Subcutaneous adipose tissue (tissue), 4 donors: ENCODE results near the gene ESF1. TPM values are rescaled to one million over a fixed set of nuclear protein-coding genes. Genes with fewer than 3 reads are reported as not detected.

Source experiments
- total RNA-seq, 4 donors: library from RNA; depleted of rRNA; stranded (reverse); fragments of >200 nt; gene quantifications; one replicate each; pipeline ENCODE4 v1.1.0, GENCODE V29; 2016
- TF ChIP-seq, protein P1 (sequence below): fragments of 450-650 bp; IDR thresholded peaks from one replicate; pipeline ENCODE4 v1.5.1; 2016; ENCODE audit warnings: low read depth, mild to moderate bottlenecking, control low read depth, antibody characterized with exemption, moderate library complexity

ESF1 gene
- total RNA-seq, 4 donors from 2014 or later: 13.0 to 26.7 (median 16.6) TPM

DNA sequence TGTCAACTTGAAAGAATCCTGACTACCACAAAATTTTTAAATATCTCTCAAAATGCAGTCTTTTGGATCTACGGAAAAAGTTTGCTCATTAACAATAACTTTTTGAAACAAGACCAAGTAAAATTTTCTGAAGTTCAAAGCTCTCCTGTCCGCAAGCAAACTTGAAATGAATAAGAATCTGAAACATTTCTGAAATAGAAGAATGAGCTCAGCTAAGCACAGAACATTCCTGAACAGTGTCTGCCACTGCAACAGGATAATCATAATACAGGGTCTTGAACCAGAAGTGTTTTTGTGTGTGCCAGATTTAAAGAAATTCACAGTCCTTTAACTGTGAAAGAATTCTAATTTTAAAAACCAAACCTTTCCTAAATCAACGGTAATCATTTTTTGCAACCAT lies 96.9 kb downstream of the ESF1 start:
- TF ChIP-seq, protein P1, sequence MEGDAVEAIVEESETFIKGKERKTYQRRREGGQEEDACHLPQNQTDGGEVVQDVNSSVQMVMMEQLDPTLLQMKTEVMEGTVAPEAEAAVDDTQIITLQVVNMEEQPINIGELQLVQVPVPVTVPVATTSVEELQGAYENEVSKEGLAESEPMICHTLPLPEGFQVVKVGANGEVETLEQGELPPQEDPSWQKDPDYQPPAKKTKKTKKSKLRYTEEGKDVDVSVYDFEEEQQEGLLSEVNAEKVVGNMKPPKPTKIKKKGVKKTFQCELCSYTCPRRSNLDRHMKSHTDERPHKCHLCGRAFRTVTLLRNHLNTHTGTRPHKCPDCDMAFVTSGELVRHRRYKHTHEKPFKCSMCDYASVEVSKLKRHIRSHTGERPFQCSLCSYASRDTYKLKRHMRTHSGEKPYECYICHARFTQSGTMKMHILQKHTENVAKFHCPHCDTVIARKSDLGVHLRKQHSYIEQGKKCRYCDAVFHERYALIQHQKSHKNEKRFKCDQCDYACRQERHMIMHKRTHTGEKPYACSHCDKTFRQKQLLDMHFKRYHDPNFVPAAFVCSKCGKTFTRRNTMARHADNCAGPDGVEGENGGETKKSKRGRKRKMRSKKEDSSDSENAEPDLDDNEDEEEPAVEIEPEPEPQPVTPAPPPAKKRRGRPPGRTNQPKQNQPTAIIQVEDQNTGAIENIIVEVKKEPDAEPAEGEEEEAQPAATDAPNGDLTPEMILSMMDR: no peak

- TF ChIP-seq, protein P1: no peak
These were observed 99.1 kb downstream of the ESF1 start for GRCh38 chr20:13685623-13686022.

GRCh38 chr20:13684566-13685222 lies 100.0 kb downstream of the ESF1 start:
- TF ChIP-seq, protein P1: no peak

DNA sequence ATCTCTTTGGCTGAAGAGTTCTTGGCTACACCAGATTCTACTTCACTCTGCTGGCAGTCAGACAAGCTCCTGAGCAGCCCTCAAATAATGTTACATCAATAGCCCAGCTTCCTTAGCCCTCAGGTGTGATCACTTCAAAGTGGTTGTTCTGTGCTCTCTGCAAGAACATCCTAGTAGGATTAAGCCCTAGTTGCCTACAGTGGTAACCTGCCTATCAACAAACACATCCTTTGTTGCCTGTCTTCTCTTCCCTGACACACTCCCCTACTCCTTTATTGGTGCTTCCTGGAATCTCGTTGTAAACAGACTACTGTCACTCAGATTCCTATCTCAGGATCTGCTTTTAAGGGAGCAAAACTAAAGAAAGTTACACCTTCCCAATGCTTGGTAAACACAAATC lies 100.9 kb downstream of the ESF1 start:
- TF ChIP-seq, protein P1: no peak

DNA sequence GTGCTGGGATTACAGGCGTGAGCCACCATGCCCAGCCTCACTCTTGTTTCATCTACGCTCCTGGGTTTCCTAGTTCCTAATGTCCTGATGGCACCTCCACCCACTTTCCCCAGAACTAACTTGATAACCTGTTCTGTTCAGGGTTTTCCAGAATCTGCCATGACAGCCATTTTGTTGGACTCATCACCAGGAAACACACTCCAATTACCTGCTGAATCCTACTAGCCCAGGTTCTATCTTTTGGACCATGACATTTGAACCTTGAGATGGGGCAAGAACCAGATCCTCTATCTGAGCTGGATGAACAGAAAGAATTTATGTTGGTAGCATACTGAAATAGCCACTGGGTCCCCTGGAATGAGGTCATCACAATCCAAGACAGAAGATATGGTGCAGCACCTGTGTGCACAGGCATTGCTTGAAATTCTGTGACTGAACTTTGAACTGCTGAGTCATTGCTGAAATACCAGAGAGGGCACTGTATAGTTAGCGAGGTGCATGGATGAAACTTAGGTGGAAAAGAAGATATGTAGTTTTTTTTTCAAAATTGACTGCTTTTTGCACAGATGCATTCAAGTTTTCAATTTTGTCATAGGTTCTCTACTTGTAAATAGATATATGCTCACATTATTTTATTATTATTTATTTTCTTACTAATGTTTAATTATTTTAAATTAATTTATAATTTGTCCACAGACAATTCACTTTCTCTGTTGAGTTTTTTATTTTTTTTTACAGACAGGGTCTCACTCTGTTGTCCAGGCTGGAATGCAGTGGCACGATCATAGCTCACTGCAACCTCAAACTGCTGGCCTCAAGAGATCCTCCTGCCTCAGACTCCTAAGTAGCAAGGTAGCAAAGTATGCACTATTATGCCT lies 103.2 kb downstream of the ESF1 start:
- TF ChIP-seq, protein P1: no peak

- TF ChIP-seq, protein P1: no peak
These were observed 105.8 kb downstream of the ESF1 start for GRCh38 chr20:13678944-13679343.

- TF ChIP-seq, protein P1: no peak
These were observed 107.5 kb downstream of the ESF1 start for GRCh38 chr20:13677241-13677640.
